Neuronal stem cell (in vitro differentiated cells): ENCODE data around the gene SDR39U1.
A peak's percentile ranks its signal among the peaks of the same experiment; 100 is the strongest.

Experiments used
- DNase-seq: peaks from one replicate; pipeline ENCODE4 v3.0.0-alpha.2; 2013; ENCODE audit warnings: low spot score
- H2AFZ ChIP-seq: one replicate; pipeline ENCODE4 v1.6.1; 2013; ENCODE audit warnings: mild to moderate bottlenecking, low read length, inconsistent platforms
- H2AK5ac ChIP-seq: 2 replicates; pipeline ENCODE4 v1.6.1; 2013; ENCODE audit warnings: low read depth, mild to moderate bottlenecking, inconsistent platforms, low read length, moderate library complexity, mixed read lengths
- H2BK120ac ChIP-seq: 2 replicates; pipeline ENCODE4 v1.6.1; 2013; ENCODE audit warnings: low read depth, mild to moderate bottlenecking, inconsistent platforms, low read length, moderate library complexity, mixed read lengths
- H2BK12ac ChIP-seq: one replicate; pipeline ENCODE4 v1.6.1; 2013; ENCODE audit warnings: low read length, inconsistent platforms
- H2BK15ac ChIP-seq: 2 replicates; pipeline ENCODE4 v1.6.1; 2013; ENCODE audit warnings: mild to moderate bottlenecking, low read length, inconsistent platforms, mixed read lengths
- H2BK5ac ChIP-seq: one replicate; pipeline ENCODE4 v1.6.1; 2013; ENCODE audit warnings: inconsistent platforms, mild to moderate bottlenecking, low read length, moderate library complexity
- H3K14ac ChIP-seq: one replicate; pipeline ENCODE4 v1.6.1; 2013; ENCODE audit warnings: low read length, inconsistent platforms
- H3K18ac ChIP-seq: 2 replicates; pipeline ENCODE4 v1.6.1; 2013; ENCODE audit warnings: low read length, inconsistent platforms
- H3K23ac ChIP-seq: 2 replicates; pipeline ENCODE4 v1.6.1; 2013; ENCODE audit warnings: low read depth, mild to moderate bottlenecking, mixed read lengths, low read length, inconsistent platforms; ENCODE audit not compliant: poor library complexity
- H3K27ac ChIP-seq: replicated peaks from 3 replicates; pipeline ENCODE4 v1.5.1; 2013; ENCODE audit warnings: low read length, inconsistent platforms
- H3K27me3 ChIP-seq, 3 experiments: 2 replicates each; pipeline ENCODE4 v1.6.1; 2013; ENCODE audit warnings: low read length in 3 of 3, mild to moderate bottlenecking in 2 of 3, inconsistent platforms in 1 of 3, low read depth in 1 of 3, mixed read lengths in 1 of 3, moderate library complexity in 1 of 3; ENCODE audit not compliant: control insufficient read depth in 3 of 3, insufficient read depth in 3 of 3
- H3K36me3 ChIP-seq, 2 donors: replicated peaks in 1 of 2; 2 replicates each; pipeline ENCODE4 v1.6.1; 2013; ENCODE audit warnings: low read length in 2 of 2; ENCODE audit not compliant: control insufficient read depth in 2 of 2, insufficient read depth in 2 of 2
- H3K4ac ChIP-seq: 2 replicates; pipeline ENCODE4 v1.6.1; 2013; ENCODE audit warnings: inconsistent platforms, mild to moderate bottlenecking, low read length, moderate library complexity
- H3K4me1 ChIP-seq, 2 donors: 1 replicate in 1 of 2; 2 replicates in 1 of 2; pipeline ENCODE4 v1.6.1; 2013; ENCODE audit warnings: low read length in 2 of 2, low read depth in 1 of 2; ENCODE audit not compliant: control insufficient read depth in 2 of 2, insufficient read depth in 1 of 2
- H3K4me2 ChIP-seq: one replicate; pipeline ENCODE4 v1.6.1; 2013; ENCODE audit warnings: mild to moderate bottlenecking, low read length, inconsistent platforms; ENCODE audit not compliant: insufficient read depth, poor library complexity, severe bottlenecking
- H3K4me3 ChIP-seq, 2 donors: 2 replicates each; pipeline ENCODE4 v1.5.1; 2013; ENCODE audit warnings: low read length in 2 of 2, mild to moderate bottlenecking in 2 of 2, inconsistent platforms in 1 of 2, moderate library complexity in 1 of 2
- H3K79me1 ChIP-seq: one replicate; pipeline ENCODE4 v1.6.1; 2013; ENCODE audit warnings: low read depth, mild to moderate bottlenecking, inconsistent platforms, low read length, moderate library complexity
- H3K9ac ChIP-seq: one replicate; pipeline ENCODE4 v1.6.1; 2013; ENCODE audit warnings: mild to moderate bottlenecking, low read depth, low read length, inconsistent platforms; ENCODE audit not compliant: poor library complexity
- H3K9me3 ChIP-seq, 2 donors: replicated peaks in 1 of 2; 2 replicates each; pipeline versions ENCODE3 to v1.6.1; 2013; ENCODE audit warnings: low read length in 2 of 2, mild to moderate bottlenecking in 2 of 2, inconsistent platforms in 1 of 2, low read depth in 1 of 2, mixed read lengths in 1 of 2, moderate library complexity in 1 of 2; ENCODE audit not compliant: control insufficient read depth in 2 of 2, insufficient read depth in 1 of 2
- H4K8ac ChIP-seq: one replicate; pipeline ENCODE4 v1.6.1; 2013; ENCODE audit warnings: low read depth, mild to moderate bottlenecking, inconsistent platforms, low read length, moderate library complexity
- H4K91ac ChIP-seq: one replicate; pipeline ENCODE4 v1.6.1; 2013; ENCODE audit warnings: low read length, low read depth, mild to moderate bottlenecking, inconsistent platforms; ENCODE audit not compliant: poor library complexity
- WGBS, 2 donors: extraction: QIAGEN DNeasy Blood & Tissue Kit; methylation state at CpG; one replicate each; pipeline ENCODE4 v1.1.7; 2013; ENCODE audit warnings: missing lambda C conversion rate in 2 of 2, mixed read lengths in 1 of 2; ENCODE audit not compliant: insufficient read length in 2 of 2, insufficient replicate concordance in 1 of 2; ENCODE audit errors: extremely low coverage in 2 of 2; 5-methylcytosine and 5-hydroxymethylcytosine counted together

Gene SDR39U1

DNA sequence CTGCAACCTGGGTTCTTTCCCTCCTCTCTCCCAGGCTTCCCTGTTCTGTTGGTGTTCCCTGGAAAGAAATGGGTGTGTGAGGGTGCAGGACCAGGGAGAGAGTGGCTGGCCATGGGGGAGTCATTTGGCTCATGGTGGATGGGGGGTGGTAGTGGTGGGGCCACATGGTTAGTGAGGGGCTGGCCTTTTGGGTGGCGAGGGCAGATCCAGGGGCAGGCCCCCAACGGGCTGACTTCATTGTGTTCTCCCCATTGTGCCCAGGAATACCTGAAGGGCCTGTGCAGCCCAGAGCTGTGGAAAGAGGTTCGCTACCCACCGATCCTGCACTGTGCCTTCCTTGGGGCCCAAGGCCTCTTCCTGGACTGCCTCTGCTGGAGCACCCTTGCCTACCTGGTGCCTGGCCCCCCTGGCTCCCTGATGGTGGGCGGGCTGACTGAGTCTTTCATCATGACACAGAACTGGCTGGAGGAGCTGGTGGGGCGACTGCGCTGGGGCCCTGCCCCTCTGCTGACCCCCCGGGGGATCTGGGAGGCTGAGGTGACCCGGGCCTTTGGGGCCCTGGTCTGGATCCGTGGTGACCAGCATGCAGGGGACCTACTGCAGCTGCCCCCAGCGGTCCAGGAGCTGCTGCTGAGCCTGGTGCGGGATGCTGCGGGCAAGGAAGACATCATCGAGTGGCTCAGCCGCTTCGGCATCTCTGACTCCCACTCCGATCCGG lies 34.8 kb downstream of the SDR39U1 start:
- H2AFZ ChIP-seq, result no peak overlapping the region
- H2AK5ac ChIP-seq, result no peak overlapping the region
- H3K4ac ChIP-seq, result no peak overlapping the region
- H3K23ac ChIP-seq, result no peak overlapping the region
- no CpG with 5 or more reads among the region's 18 CpGs for WGBS, 2 donors
- H3K27ac ChIP-seq, result no peak overlapping the region
- peaks cover 1% of the 10 kb centered on the region for H3K79me1 ChIP-seq
- H3K4me3 ChIP-seq, result no peak overlapping the region
- no peak overlapping the region for H2BK120ac ChIP-seq
- no peak overlapping the region for H2BK15ac ChIP-seq
- H2BK5ac ChIP-seq, result no peak overlapping the region
- H4K8ac ChIP-seq, result no peak overlapping the region
- H2BK12ac ChIP-seq, result no peak overlapping the region
- H3K18ac ChIP-seq, result no peak overlapping the region
- H3K27me3 ChIP-seq, result peaks cover 0 to 25% (median 0%) of the 10 kb centered on the region in 3 experiments
- H3K9me3 ChIP-seq, result no peaks in the 10 kb centered on the region
- no peak overlapping the region for H3K4me2 ChIP-seq
- H3K4me1 ChIP-seq, result peaks cover 0 to 7% of the 10 kb centered on the region in 2 donors
- no peak overlapping the region for H3K14ac ChIP-seq
- DNase-seq, result no peak
- peak overlapping the region; percentile 10 for H3K9ac ChIP-seq
- H4K91ac ChIP-seq, result no peak overlapping the region
- H3K36me3 ChIP-seq, result peaks cover 0 to 16% of the 10 kb centered on the region in 2 donors

DNA sequence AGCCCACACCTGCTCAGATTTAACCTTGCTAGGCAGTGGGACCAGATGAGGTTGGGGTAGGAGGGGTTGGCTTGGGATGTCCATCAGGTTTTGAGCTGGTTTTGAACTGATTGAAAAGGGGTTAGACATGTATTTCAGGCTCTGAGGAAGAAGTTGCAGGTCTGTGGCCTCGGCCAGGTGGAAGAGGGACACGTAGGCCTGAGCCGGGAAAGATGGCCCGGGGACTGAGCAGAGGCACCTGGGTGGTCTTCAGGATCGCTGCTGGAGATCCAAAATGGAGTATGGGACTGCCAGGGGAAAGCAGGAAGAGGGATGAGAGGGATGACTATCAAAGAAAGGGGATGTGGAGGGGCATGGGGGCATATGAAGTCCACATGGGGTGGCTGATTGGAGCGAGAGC lies 36.2 kb downstream of the SDR39U1 start:
- Histone ChIP-seq H3K27ac (no peak overlapping the region), H3K4me3 (no peak overlapping the region), H3K9me3 (no peaks in the 10 kb centered on the region), H2BK12ac (no peak overlapping the region), H3K79me1 (peaks cover 1% of the 10 kb centered on the region), H3K27me3 (peaks cover 0 to 36% (median 0%) of the 10 kb centered on the region in 3 experiments), H3K9ac (no peak overlapping the region), H3K36me3 (peaks cover 0 to 13% of the 10 kb centered on the region in 2 donors), H3K14ac (no peak overlapping the region), H4K91ac (no peak overlapping the region), H3K4ac (no peak overlapping the region), H3K4me2 (no peak overlapping the region), H2AFZ (no peak overlapping the region), H2AK5ac (no peak overlapping the region), H4K8ac (no peak overlapping the region), H3K23ac (no peak overlapping the region), H3K4me1 (peaks cover 0 to 11% of the 10 kb centered on the region in 2 donors), H2BK120ac (no peak overlapping the region), H3K18ac (no peak overlapping the region), H2BK5ac (no peak overlapping the region), H2BK15ac (no peak overlapping the region)
- WGBS, 2 donors, result no CpG with 5 or more reads among the region's 6 CpGs
- DNase-seq, result no peak

DNA sequence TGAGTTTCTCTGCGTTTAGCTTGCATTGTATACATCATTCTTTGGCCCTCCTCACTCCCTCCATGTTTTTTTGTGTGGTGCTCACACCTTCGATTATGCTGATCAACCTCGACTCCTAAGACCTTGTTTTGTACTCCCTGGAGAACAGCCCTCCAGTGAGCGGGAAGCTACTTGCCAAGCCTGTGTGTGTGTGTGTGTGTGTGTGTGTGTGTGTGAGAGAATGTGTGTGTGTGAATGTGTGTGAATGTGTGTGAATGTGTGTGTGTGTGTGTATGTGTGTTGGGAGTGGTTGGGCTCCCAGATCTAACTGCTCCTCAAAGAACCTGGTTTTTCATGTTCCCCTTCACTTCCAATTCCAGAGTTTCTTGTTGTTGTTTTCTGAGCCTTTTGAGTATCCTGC lies 37.8 kb downstream of the SDR39U1 start:
- H3K14ac ChIP-seq, result no peak overlapping the region
- no peak overlapping the region for H2BK120ac ChIP-seq
- H3K79me1 ChIP-seq, result no peaks in the 10 kb centered on the region
- no peak overlapping the region for H3K4ac ChIP-seq
- no peak overlapping the region for H3K4me3 ChIP-seq
- peaks cover 0 to 39% (median 0%) of the 10 kb centered on the region in 3 experiments for H3K27me3 ChIP-seq
- H3K23ac ChIP-seq, result no peak overlapping the region
- no peak overlapping the region for H3K9ac ChIP-seq
- WGBS, 2 donors, result no CpG with 5 or more reads among the region's 4 CpGs
- no peak overlapping the region for H3K4me2 ChIP-seq
- H2BK5ac ChIP-seq, result no peak overlapping the region
- H4K91ac ChIP-seq, result no peak overlapping the region
- no peak overlapping the region for H3K27ac ChIP-seq
- H2AFZ ChIP-seq, result no peak overlapping the region
- H3K36me3 ChIP-seq, result peaks cover 0 to 8% of the 10 kb centered on the region in 2 donors
- no peak for DNase-seq
- H2BK15ac ChIP-seq, result no peak overlapping the region
- no peak overlapping the region for H2AK5ac ChIP-seq
- no peaks in the 10 kb centered on the region for H3K9me3 ChIP-seq
- peaks cover 0 to 19% of the 10 kb centered on the region in 2 donors for H3K4me1 ChIP-seq
- H2BK12ac ChIP-seq, result no peak overlapping the region
- H4K8ac ChIP-seq, result no peak overlapping the region
- H3K18ac ChIP-seq, result no peak overlapping the region

DNA sequence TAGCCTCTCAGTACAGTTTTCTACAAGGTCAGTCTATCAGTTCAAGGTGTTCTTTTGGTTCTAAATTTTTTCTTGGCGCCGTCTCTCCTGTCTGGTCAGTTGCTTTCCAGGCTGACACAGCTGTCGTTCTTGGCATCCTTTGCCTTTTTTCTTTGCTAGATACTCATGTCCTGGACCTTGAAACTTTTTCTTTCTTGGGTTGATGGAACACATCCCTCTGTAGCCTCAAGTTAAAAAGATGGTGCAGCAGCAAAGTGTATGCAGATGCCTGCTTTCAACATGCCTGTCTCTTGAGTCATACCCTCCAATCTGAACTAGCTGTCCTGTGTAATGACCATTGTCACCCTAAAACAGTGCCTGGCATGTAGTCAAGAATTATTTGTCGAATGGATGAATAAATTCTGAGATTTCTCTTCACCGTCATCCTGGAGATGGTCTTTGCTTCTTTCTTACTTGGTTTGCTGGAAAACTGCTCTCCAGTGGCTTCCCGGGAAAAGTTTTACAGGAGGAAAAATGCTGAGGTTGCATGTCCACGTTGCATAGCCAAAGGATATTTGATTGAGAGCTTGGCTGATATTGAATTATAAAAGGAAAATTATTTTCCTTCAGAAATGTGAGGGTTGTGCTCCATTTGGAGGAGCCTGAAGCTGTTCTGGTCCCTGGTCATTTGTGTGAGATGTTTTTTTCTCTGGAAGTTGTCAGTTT lies 39.1 kb downstream of the SDR39U1 start:
- Histone ChIP-seq H3K27me3 (peaks cover 0 to 40% (median 0%) of the 10 kb centered on the region in 3 experiments), H2BK15ac (no peak overlapping the region), H3K27ac (no peak overlapping the region), H2BK12ac (no peak overlapping the region), H2AK5ac (no peak overlapping the region), H3K9me3 (no peaks in the 10 kb centered on the region), H3K9ac (no peak overlapping the region), H3K4ac (no peak overlapping the region), H3K18ac (no peak overlapping the region), H3K23ac (no peak overlapping the region), H2AFZ (no peak overlapping the region), H3K4me2 (no peak overlapping the region), H3K79me1 (peaks cover 3% of the 10 kb centered on the region), H2BK5ac (no peak overlapping the region), H4K91ac (no peak overlapping the region), H3K4me1 (peaks cover 8 to 22% of the 10 kb centered on the region in 2 donors), H3K14ac (no peak overlapping the region), H3K4me3 (no peak overlapping the region), H3K36me3 (peaks cover 0 to 3% of the 10 kb centered on the region in 2 donors), H4K8ac (no peak overlapping the region), H2BK120ac (no peak overlapping the region)
- DNase-seq, result no peak
- no CpG with 5 or more reads among the region's 7 CpGs for WGBS, 2 donors
